Mammary epithelial cell (primary cell): ENCODE data around the gene POLR1C.

Experiments
- EZH2 ChIP-seq: IDR thresholded peaks from 2 replicates; pipeline ENCODE4 v1.6.1; 2012; ENCODE audit warnings: low read length, inconsistent platforms, borderline replicate concordance
- TF ChIP-seq, protein P1 (sequence below), 2 donors: IDR thresholded peaks in 1 of 2; conservative IDR thresholded peaks in 1 of 2; 2 replicates each; pipeline ENCODE4 v1.5.1; 2011 to 2012; ENCODE audit warnings: inconsistent platforms in 2 of 2, low read length in 2 of 2, mild to moderate bottlenecking in 2 of 2, control low read depth in 1 of 2, low read depth in 1 of 2; ENCODE audit not compliant: insufficient read depth in 1 of 2; ENCODE audit errors: extremely low read depth in 1 of 2

DNA sequence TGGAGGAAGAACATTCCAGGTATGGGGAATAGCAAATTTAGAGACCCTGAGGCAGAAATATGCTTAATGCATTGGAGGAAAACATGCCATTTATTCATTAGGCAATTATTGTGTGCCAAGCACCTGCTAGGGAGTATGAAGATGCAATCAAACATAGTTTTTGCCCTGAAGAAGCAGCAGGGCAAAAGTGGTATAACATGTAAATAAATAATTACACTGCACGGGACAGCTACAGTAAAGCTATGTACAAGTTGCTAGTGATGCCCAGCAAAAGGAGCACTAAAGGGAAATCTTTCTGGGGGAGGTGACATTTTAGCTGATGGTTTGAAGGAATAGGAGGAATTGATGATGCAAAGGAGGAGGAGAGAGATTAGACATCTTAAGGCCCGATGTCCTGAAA lies 40.1 kb upstream of the POLR1C start:
- TF ChIP-seq, protein P1, sequence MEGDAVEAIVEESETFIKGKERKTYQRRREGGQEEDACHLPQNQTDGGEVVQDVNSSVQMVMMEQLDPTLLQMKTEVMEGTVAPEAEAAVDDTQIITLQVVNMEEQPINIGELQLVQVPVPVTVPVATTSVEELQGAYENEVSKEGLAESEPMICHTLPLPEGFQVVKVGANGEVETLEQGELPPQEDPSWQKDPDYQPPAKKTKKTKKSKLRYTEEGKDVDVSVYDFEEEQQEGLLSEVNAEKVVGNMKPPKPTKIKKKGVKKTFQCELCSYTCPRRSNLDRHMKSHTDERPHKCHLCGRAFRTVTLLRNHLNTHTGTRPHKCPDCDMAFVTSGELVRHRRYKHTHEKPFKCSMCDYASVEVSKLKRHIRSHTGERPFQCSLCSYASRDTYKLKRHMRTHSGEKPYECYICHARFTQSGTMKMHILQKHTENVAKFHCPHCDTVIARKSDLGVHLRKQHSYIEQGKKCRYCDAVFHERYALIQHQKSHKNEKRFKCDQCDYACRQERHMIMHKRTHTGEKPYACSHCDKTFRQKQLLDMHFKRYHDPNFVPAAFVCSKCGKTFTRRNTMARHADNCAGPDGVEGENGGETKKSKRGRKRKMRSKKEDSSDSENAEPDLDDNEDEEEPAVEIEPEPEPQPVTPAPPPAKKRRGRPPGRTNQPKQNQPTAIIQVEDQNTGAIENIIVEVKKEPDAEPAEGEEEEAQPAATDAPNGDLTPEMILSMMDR (conservative IDR thresholded peaks at IDR 0.05 in 1 of 2, IDR thresholded peaks at IDR 0.05 in 1 of 2; ENCODE audit: extremely low read depth in 1 of 2, insufficient read depth in 1 of 2, low read depth in 1 of 2, low read length in 2 of 2): no peak
- TF ChIP-seq EZH2: no peak
